ENCODE measurements around the gene EPHA3. TPM values are rescaled to one million over a fixed set of nuclear protein-coding genes. Genes with fewer than 3 reads are reported as not detected.

The EPHA3 gene
- polyA plus RNA-seq, 1 donor, result 3.0 TPM

DNA sequence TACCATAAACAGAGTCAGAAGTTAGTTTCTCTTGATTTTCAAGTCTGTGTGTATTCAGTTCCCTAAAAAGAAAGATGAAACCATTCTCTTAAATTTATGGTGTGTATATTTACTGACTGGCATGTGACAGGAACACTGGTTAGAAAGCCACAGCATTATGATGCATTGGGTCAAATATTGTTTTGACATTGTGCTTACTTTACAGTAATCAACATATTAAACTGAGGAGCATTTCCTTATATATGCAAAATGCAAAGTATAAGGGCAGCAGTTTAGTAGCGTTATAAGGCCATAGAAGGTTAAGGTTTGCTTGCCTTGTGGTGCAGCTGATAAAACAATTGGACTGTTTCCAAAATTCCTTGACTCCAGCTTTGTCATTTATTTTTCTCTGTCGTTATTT, 72.9 kb downstream of the EPHA3 start:
- H3K36me3 ChIP-seq (ENCODE audit: control insufficient read depth, insufficient read depth, low read length), result no peaks in the 10 kb centered on the region
- no peaks in the 10 kb centered on the region for H3K27me3 ChIP-seq (ENCODE audit: control insufficient read depth, insufficient read depth, low read length)
- H3K9me3 ChIP-seq (ENCODE audit: control insufficient read depth, low read depth, low read length), result no peaks in the 10 kb centered on the region
- no peak overlapping the region for H3K4me3 ChIP-seq (ENCODE audit: low read length)
- H3K4me1 ChIP-seq (ENCODE audit: control insufficient read depth, insufficient read depth, low read length), result no peaks in the 10 kb centered on the region
- no peak for DNase-seq
- WGBS (ENCODE audit: insufficient coverage, low lambda C conversion rate), result 86% methylated on average over 1 of the region's 2 CpGs
- no peak overlapping the region for H3K27ac ChIP-seq (ENCODE audit: low read length)

DNA sequence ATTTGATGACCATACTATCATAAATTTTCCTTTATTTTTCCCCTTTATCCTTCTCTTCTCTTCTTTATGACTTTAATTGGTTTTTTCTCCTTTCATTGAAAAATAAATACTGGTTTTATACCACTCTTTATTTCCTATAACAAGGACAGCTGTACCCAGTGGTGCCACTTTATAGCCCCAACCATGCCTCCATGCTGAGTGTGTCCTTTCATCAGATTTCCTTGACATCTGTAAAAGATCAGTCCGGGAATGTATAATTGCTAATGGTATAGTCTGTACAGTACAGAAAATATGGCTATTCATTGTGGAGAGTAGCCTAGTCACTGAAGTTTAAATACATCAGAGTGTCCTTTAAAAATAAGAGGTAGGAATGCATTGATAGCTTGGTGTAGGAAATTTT, 74.6 kb downstream of the EPHA3 start:
- Histone ChIP-seq H3K4me1 (ENCODE audit: control insufficient read depth, insufficient read depth, low read length) (no peaks in the 10 kb centered on the region), H3K27me3 (ENCODE audit: control insufficient read depth, insufficient read depth, low read length) (no peaks in the 10 kb centered on the region), H3K4me3 (ENCODE audit: low read length) (no peak overlapping the region), H3K9me3 (ENCODE audit: control insufficient read depth, low read depth, low read length) (no peaks in the 10 kb centered on the region), H3K27ac (ENCODE audit: low read length) (no peak overlapping the region), H3K36me3 (ENCODE audit: control insufficient read depth, insufficient read depth, low read length) (no peaks in the 10 kb centered on the region)
- WGBS (ENCODE audit: insufficient coverage, low lambda C conversion rate), result no CpG with 5 or more reads among the region's 1 CpG
- no peak for DNase-seq

DNA sequence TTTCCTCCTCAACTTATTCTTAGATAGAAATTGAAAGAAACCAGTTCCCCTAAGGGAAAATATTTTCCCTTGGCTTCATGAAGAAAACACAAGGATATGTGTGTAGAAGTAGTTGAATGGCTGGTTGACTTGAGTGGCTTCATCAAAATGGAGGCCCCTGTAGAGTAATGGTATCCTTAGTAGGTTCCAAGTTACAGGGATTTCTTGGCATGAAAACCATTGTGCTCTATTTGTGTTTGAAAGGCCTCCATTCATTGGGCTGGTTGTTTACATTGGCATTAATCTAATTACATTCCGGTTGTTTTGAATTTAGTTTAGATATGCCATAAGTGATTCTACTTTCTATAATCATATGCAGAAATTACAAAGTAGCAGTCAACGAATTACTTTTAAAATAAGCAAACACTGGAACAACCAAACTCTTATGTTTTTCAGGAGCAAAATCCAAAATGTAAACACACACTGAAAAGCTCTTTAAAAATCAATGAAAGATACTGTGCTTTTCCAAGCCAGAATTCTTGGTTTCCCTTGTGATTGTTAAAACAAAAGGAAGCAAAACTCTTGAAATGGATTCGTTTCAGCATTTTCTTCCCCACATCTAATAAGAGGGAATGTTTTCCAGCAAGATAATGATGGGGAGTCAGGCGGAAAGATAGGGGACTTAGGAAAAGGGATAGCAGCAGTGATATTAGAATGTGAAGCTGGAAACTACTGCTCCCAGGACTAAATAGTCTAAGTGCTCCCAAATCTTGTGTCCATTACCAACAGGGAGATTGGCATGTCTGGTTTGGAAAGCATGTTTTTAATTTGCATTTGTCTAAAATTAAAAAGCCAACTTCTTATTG, 77.0 kb downstream of the EPHA3 start:
- H3K27me3 ChIP-seq (ENCODE audit: control insufficient read depth, insufficient read depth, low read length), result no peaks in the 10 kb centered on the region
- 45% methylated on average over 3 of the region's 4 CpGs for WGBS (ENCODE audit: insufficient coverage, low lambda C conversion rate)
- DNase-seq, result no peak
- no peaks in the 10 kb centered on the region for H3K36me3 ChIP-seq (ENCODE audit: control insufficient read depth, insufficient read depth, low read length)
- no peak overlapping the region for H3K27ac ChIP-seq (ENCODE audit: low read length)
- H3K9me3 ChIP-seq (ENCODE audit: control insufficient read depth, low read depth, low read length), result no peaks in the 10 kb centered on the region
- H3K4me3 ChIP-seq (ENCODE audit: low read length), result no peak overlapping the region
- no peaks in the 10 kb centered on the region for H3K4me1 ChIP-seq (ENCODE audit: control insufficient read depth, insufficient read depth, low read length)

DNA sequence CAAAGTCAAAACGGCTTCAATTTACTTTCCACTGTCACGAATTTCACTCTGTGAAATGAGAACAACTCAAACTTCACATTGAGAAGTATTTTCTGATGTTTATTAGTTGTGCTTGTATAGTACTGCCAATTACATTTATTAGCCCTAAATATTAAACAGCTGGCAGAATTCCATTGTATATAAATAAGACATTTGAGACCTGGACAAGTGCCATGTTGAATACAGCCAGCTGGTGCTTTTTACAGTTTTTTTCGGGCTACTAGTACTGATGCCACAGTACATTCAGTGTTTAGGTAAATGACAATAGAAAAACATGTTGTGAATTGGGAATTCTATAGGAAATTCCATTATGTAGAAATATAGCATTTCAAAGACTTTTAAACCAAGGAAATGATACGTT, 79.0 kb downstream of the EPHA3 start:
- Histone ChIP-seq H3K27ac (ENCODE audit: low read length) (no peak overlapping the region), H3K36me3 (ENCODE audit: control insufficient read depth, insufficient read depth, low read length) (no peaks in the 10 kb centered on the region), H3K4me1 (ENCODE audit: control insufficient read depth, insufficient read depth, low read length) (no peaks in the 10 kb centered on the region), H3K4me3 (ENCODE audit: low read length) (no peak overlapping the region), H3K9me3 (ENCODE audit: control insufficient read depth, low read depth, low read length) (no peaks in the 10 kb centered on the region), H3K27me3 (ENCODE audit: control insufficient read depth, insufficient read depth, low read length) (no peaks in the 10 kb centered on the region)
- 100% methylated on average over 2 of the region's 4 CpGs for WGBS (ENCODE audit: insufficient coverage, low lambda C conversion rate)
- no peak for DNase-seq

DNA sequence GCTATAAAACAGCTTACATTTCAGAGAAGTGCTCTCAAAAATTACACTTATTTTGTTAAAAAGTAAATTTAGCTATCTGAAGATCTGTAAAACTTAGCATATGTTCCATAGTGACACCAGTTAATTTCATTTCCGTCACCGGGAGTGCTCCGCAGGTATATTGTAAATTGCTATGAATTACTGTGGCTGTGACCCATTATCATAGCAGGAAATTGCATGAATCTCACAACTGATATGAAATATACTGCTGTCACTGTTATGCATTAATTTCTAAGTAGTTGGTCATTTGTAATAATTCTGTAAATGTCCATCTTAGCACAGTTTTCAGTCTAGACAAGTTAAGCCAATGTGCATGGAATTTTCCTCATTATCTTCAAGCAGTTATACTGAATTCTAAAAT, 91.2 kb downstream of the EPHA3 start:
- Histone ChIP-seq H3K9me3 (ENCODE audit: control insufficient read depth, low read depth, low read length) (no peaks in the 10 kb centered on the region), H3K36me3 (ENCODE audit: control insufficient read depth, insufficient read depth, low read length) (no peaks in the 10 kb centered on the region), H3K4me3 (ENCODE audit: low read length) (no peak overlapping the region), H3K27me3 (ENCODE audit: control insufficient read depth, insufficient read depth, low read length) (no peaks in the 10 kb centered on the region), H3K27ac (ENCODE audit: low read length) (no peak overlapping the region), H3K4me1 (ENCODE audit: control insufficient read depth, insufficient read depth, low read length) (no peaks in the 10 kb centered on the region)
- no peak for DNase-seq
- no CpG with 5 or more reads among the region's 3 CpGs for WGBS (ENCODE audit: insufficient coverage, low lambda C conversion rate)

DNA sequence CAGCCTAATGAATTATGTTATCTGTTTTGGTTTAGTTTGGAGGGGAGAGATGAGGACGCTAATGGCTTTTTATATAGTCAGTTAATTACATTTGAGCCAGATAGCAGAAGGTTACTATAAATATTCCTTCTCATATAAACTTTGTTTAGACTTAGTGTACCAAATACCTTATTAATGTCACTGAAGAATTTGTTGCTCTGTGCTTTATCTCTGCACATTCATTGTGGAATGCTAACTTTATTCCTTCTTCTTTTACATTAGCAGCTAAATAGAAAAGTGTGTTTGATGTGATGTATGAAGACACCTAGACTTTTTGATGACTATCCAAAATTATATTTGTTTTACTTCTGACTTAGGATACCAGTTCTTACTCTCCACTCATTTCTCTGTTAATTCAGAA, 105.2 kb downstream of the EPHA3 start:
- Histone ChIP-seq H3K4me3 (ENCODE audit: low read length) (no peak overlapping the region), H3K36me3 (ENCODE audit: control insufficient read depth, insufficient read depth, low read length) (no peaks in the 10 kb centered on the region), H3K27ac (ENCODE audit: low read length) (no peak overlapping the region), H3K4me1 (ENCODE audit: control insufficient read depth, insufficient read depth, low read length) (no peaks in the 10 kb centered on the region), H3K9me3 (ENCODE audit: control insufficient read depth, low read depth, low read length) (peaks cover 9% of the 10 kb centered on the region), H3K27me3 (ENCODE audit: control insufficient read depth, insufficient read depth, low read length) (no peaks in the 10 kb centered on the region)
- WGBS (ENCODE audit: insufficient coverage, low lambda C conversion rate), result 67% methylated on average over 1 of the region's 1 CpG
- no peak for DNase-seq

DNA sequence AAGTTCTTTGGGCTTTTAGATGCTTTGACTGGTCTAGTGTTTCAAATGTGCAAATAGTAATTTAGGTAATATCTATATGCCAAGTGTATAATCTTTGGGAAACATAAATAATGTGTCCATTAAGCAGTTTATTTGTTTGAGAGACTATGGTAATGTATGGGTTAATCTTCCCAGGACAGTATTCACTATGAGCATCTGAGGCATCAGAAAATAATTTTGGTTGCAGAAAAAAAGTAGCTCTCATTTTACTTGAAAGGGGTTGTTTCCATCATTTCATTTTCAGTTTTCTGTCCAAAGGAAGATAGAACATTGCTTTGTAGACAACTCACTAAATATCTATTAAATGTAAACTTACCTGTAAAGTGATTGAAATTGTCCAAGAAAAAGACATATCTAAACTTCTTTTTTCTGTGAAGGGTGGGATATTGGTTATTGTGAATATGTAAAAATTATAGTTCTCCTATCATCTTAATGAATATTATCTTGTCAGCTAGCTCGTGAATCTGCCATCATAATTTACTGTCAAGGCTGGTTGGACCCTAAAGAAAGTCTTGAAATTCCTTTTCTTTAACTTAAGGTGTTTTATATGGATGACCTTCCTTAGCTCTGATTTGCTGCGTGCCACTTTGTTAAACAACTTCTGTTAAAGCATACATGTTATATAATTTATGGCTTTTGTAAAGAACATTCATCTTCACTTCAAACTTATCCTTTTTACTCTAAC, 108.8 kb downstream of the EPHA3 start:
- no CpG with 5 or more reads among the region's 2 CpGs for WGBS (ENCODE audit: insufficient coverage, low lambda C conversion rate)
- peaks cover 4% of the 10 kb centered on the region for H3K9me3 ChIP-seq (ENCODE audit: control insufficient read depth, low read depth, low read length)
- no peak for DNase-seq
- H3K36me3 ChIP-seq (ENCODE audit: control insufficient read depth, insufficient read depth, low read length), result no peaks in the 10 kb centered on the region
- no peaks in the 10 kb centered on the region for H3K4me1 ChIP-seq (ENCODE audit: control insufficient read depth, insufficient read depth, low read length)
- H3K27ac ChIP-seq (ENCODE audit: low read length), result no peak overlapping the region
- H3K4me3 ChIP-seq (ENCODE audit: low read length), result no peak overlapping the region
- no peaks in the 10 kb centered on the region for H3K27me3 ChIP-seq (ENCODE audit: control insufficient read depth, insufficient read depth, low read length)

DNA sequence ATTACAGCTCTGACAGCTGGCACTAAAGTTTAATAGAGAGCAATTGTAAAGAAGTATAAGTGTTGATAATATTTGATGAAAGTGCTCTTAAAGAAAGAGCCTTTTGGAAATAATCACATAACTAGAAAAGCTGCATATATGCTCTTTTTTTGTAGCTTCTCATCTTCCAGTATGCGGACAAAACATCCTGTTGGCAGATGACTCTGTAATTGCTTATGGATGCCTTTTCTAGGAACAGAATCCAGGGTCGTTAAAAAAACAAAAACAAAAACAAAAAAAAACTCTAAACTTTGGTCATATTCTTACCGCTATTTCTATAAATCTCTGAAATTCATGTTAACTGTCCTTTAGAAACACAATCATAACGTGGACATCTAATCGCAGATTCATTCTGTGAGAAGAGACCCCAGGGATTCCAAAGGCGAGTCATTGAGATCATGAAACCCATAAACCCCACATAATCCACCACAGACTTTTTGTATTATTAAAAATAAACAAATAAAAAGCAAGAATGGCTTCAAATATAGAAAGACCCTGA, 109.8 kb downstream of the EPHA3 start:
- no peaks in the 10 kb centered on the region for H3K9me3 ChIP-seq (ENCODE audit: control insufficient read depth, low read depth, low read length)
- H3K27ac ChIP-seq (ENCODE audit: low read length), result no peak overlapping the region
- DNase-seq, result no peak
- no peaks in the 10 kb centered on the region for H3K4me1 ChIP-seq (ENCODE audit: control insufficient read depth, insufficient read depth, low read length)
- H3K27me3 ChIP-seq (ENCODE audit: control insufficient read depth, insufficient read depth, low read length), result no peaks in the 10 kb centered on the region
- no peak overlapping the region for H3K4me3 ChIP-seq (ENCODE audit: low read length)
- no peaks in the 10 kb centered on the region for H3K36me3 ChIP-seq (ENCODE audit: control insufficient read depth, insufficient read depth, low read length)
- WGBS (ENCODE audit: insufficient coverage, low lambda C conversion rate), result 80% methylated on average over 3 of the region's 6 CpGs

DNA sequence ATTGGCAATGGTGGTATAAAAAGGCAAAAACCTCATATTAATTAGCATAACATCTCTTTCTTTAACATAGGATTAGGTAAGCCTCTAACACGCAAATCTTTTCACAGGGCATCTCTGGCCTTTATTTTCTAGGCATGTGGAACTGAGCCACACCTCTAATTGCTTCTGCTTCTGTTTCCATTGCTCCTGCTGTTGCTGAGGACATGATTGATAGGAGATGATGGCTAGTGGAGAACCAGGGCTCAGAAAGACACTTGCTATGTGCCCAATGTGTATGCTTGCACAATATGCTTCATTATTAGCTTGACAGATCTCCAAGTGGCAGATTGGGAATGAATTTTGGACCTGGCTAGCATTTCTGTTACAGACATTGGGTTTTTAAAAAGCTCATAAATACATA, 114.5 kb downstream of the EPHA3 start:
- Histone ChIP-seq H3K4me1 (ENCODE audit: control insufficient read depth, insufficient read depth, low read length) (no peaks in the 10 kb centered on the region), H3K27me3 (ENCODE audit: control insufficient read depth, insufficient read depth, low read length) (no peaks in the 10 kb centered on the region), H3K36me3 (ENCODE audit: control insufficient read depth, insufficient read depth, low read length) (no peaks in the 10 kb centered on the region), H3K9me3 (ENCODE audit: control insufficient read depth, low read depth, low read length) (no peaks in the 10 kb centered on the region), H3K4me3 (ENCODE audit: low read length) (no peak overlapping the region), H3K27ac (ENCODE audit: low read length) (no peak overlapping the region)
- DNase-seq, result no peak
- no CpG with 5 or more reads among the region's 1 CpG for WGBS (ENCODE audit: insufficient coverage, low lambda C conversion rate)

DNA sequence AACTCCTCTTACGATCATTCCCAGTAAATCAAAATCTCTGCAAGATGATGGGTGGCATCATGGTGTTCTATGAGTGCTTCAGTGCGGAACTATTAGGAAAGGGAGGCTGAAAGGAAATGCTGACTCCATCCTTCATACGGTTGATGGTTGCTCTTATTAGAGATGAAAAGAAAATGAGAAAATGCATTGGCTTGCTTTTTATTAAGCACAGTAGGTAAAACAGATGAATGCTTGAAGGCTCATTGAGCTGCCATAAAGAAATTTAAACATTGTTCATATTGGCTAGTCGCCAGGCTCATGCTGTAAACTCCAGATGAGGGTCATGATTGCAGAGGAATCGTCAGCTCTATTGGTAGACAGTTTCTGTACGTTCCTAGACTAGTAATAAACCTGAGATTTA, 115.8 kb downstream of the EPHA3 start:
- Histone ChIP-seq H3K36me3 (ENCODE audit: control insufficient read depth, insufficient read depth, low read length) (no peaks in the 10 kb centered on the region), H3K9me3 (ENCODE audit: control insufficient read depth, low read depth, low read length) (no peaks in the 10 kb centered on the region), H3K27me3 (ENCODE audit: control insufficient read depth, insufficient read depth, low read length) (no peaks in the 10 kb centered on the region), H3K4me3 (ENCODE audit: low read length) (no peak overlapping the region), H3K4me1 (ENCODE audit: control insufficient read depth, insufficient read depth, low read length) (no peaks in the 10 kb centered on the region), H3K27ac (ENCODE audit: low read length) (no peak overlapping the region)
- WGBS (ENCODE audit: insufficient coverage, low lambda C conversion rate), result 86% methylated on average over 2 of the region's 6 CpGs
- DNase-seq, result no peak

Measured in large intestine (tissue), 3 donors.